Gastrocnemius medialis (tissue), 4 donors: ENCODE results near the gene SMYD3. TPM values are rescaled to one million over a fixed set of nuclear protein-coding genes. Genes with fewer than 3 reads are reported as not detected.

Source experiments
- ATAC-seq, 2 donors: fragments of 150-250 bp; one replicate each; pipeline ENCODE4 v1.9.1; 2016
- DNase-seq, 2 donors: peaks; one replicate each; pipeline ENCODE4 v3.0.0-alpha.2; 2019
- H3K27ac ChIP-seq, 4 donors: fragments of 200-600 bp; sonication (generic); 1 replicate in 1 of 4; 2 replicates in 3 of 4; pipeline ENCODE4 v1.5.1; 2016 to 2018; ENCODE audit warnings: mild to moderate bottlenecking in 2 of 4, moderate library complexity in 1 of 4
- H3K27me3 ChIP-seq, 3 donors: fragments of 200-600 bp; sonication (generic) in 2 of 3; 1 replicate in 1 of 3; 2 replicates in 2 of 3; pipeline versions ENCODE4 v1.5.1 to v1.6.0; 2016 to 2019; ENCODE audit warnings: mild to moderate bottlenecking in 1 of 3, moderate library complexity in 1 of 3
- H3K36me3 ChIP-seq, 2 donors: fragments of 200-600 bp; sonication (generic) in 1 of 2; one replicate each; pipeline ENCODE4 v1.5.1; 2017 to 2018
- H3K4me1 ChIP-seq, 2 donors: fragments of 200-600 bp; sonication (generic) in 1 of 2; one replicate each; pipeline ENCODE4 v1.5.1; 2016 to 2017; ENCODE audit warnings: mild to moderate bottlenecking in 2 of 2
- H3K4me3 ChIP-seq, 4 donors: fragments of 200-600 bp; sonication (generic) in 3 of 4; 1 replicate in 1 of 4; 2 replicates in 3 of 4; pipeline ENCODE4 v1.5.1; 2016 to 2019; ENCODE audit warnings: mild to moderate bottlenecking in 2 of 4
- H3K9me3 ChIP-seq, 3 donors: fragments of 200-600 bp; sonication (generic) in 2 of 3; 1 replicate in 1 of 3; 2 replicates in 2 of 3; pipeline ENCODE4 v1.5.1; 2016 to 2019
- POLR2A ChIP-seq, 2 donors: fragments of 450-650 bp; IDR thresholded peaks; one replicate each; pipeline ENCODE4 v1.6.1; 2017; ENCODE audit warnings: antibody characterized with exemption in 2 of 2, mild to moderate bottlenecking in 2 of 2, moderate library complexity in 2 of 2
- in situ Hi-C, 4 donors: fragments of 200-750 bp; cut with MboI; loops; one replicate each; pipeline versions ENCODE4 v1.15.0 to v1.8.0; 2017; ENCODE audit warnings: low sequenced_read_pairs in 4 of 4
- intact Hi-C: fragments of 100-400 bp; cut with DNase I; formaldehyde crosslinking; loops from one replicate; pipeline ENCODE4 v1.15.1; 2023; ENCODE audit warnings: low total_unique reads
- total RNA-seq, 4 donors: library from RNA; depleted of rRNA; stranded (reverse); fragments of >200 nt; gene quantifications; one replicate each; pipeline versions ENCODE4 v1.1.0 to v1.2.3, GENCODE V29; 2016
- TF ChIP-seq, protein P1 (sequence below), 5 experiments: fragments of 450-650 bp in 3 of 5; fragments of 200-600 bp in 2 of 5; sonication (generic) in 2 of 5; IDR thresholded peaks in 4 of 5; conservative IDR thresholded peaks in 1 of 5; 1 replicate in 4 of 5; 2 replicates in 1 of 5; pipeline ENCODE4 v1.5.1; 2016 to 2019; ENCODE audit warnings: antibody characterized with exemption in 5 of 5, mild to moderate bottlenecking in 3 of 5, moderate library complexity in 3 of 5

The SMYD3 gene
- total RNA-seq, 4 donors from 2014 or later: 4.4 to 10.3 (median 6.3) TPM

DNA sequence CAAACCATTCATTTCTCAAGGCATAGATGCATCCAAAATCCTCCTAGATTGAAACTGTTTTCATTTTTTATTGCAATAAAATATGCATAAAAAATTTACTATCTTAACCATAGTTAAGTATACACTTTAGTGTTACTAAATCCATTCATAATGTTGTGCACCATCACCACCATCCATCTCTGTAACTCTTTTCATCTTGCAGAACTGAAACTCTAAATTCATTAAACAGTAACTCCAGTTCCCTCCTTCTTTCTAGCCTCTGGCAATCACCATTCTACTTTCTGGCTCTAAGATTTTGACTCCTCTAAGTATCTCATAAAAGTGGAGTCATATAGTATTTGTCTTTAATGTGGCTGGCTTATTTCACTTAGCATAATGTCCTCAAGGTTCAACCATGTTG is 236.8 kb downstream of the SMYD3 start:
- Histone ChIP-seq H3K4me3 (no peak overlapping the region), H3K36me3 (no peaks in the 10 kb centered on the region), H3K27ac (no peak overlapping the region), H3K27me3 (no peaks in the 10 kb centered on the region), H3K4me1 (no peaks in the 10 kb centered on the region), H3K9me3 (no peaks in the 10 kb centered on the region)
- DNase-seq (no peak), ATAC-seq (no peak)
- no peak for TF ChIP-seq POLR2A (IDR thresholded peaks at IDR 0.05)
- TF ChIP-seq, protein P1, sequence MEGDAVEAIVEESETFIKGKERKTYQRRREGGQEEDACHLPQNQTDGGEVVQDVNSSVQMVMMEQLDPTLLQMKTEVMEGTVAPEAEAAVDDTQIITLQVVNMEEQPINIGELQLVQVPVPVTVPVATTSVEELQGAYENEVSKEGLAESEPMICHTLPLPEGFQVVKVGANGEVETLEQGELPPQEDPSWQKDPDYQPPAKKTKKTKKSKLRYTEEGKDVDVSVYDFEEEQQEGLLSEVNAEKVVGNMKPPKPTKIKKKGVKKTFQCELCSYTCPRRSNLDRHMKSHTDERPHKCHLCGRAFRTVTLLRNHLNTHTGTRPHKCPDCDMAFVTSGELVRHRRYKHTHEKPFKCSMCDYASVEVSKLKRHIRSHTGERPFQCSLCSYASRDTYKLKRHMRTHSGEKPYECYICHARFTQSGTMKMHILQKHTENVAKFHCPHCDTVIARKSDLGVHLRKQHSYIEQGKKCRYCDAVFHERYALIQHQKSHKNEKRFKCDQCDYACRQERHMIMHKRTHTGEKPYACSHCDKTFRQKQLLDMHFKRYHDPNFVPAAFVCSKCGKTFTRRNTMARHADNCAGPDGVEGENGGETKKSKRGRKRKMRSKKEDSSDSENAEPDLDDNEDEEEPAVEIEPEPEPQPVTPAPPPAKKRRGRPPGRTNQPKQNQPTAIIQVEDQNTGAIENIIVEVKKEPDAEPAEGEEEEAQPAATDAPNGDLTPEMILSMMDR (IDR thresholded peaks at IDR 0.05 in 4 of 5, conservative IDR thresholded peaks at IDR 0.05 in 1 of 5): no peak
- in situ Hi-C loops (no loop called here), intact Hi-C loops (no loop called here)

GRCh38 chr1:246269466-246269865 is 237.6 kb downstream of the SMYD3 start:
- DNase-seq: no peak
- H3K9me3 ChIP-seq: no peaks in the 10 kb centered on the region
- ATAC-seq: no peak
- intact Hi-C loops (no loop called here), in situ Hi-C loops (no loop called here)
- H3K4me3 ChIP-seq: no peak overlapping the region
- H3K36me3 ChIP-seq: no peaks in the 10 kb centered on the region
- TF ChIP-seq, protein P1 (IDR thresholded peaks at IDR 0.05 in 4 of 5, conservative IDR thresholded peaks at IDR 0.05 in 1 of 5): no peak
- TF ChIP-seq POLR2A (IDR thresholded peaks at IDR 0.05): no peak
- no peaks in the 10 kb centered on the region for H3K4me1 ChIP-seq
- no peaks in the 10 kb centered on the region for H3K27me3 ChIP-seq
- no peak overlapping the region for H3K27ac ChIP-seq

DNA sequence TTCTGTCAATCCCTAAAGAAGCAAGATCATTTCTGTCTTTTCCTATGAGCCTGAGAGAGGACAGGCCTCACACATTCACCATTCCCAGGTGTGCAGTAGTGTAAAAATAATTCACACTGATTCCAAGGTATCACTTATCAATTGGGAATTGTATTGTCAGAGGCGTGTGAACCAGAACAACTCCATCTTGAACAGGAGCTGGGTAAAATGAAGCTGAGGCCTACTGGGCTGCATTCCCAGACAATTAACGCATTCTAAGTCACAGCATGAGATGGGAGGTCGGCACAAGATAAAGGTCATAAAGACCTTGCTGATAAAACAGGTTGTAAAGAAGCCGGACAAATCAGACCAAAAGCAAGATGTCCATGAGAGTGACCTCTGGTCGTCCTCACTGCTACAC is 239.2 kb downstream of the SMYD3 start:
- Histone ChIP-seq H3K4me1 (no peaks in the 10 kb centered on the region), H3K9me3 (no peaks in the 10 kb centered on the region), H3K4me3 (no peak overlapping the region), H3K27me3 (no peaks in the 10 kb centered on the region), H3K36me3 (no peaks in the 10 kb centered on the region), H3K27ac (no peak overlapping the region)
- no peak for DNase-seq
- ATAC-seq: no peak
- in situ Hi-C loops: no loop called here
- no peak for TF ChIP-seq POLR2A (IDR thresholded peaks at IDR 0.05)
- TF ChIP-seq, protein P1 (IDR thresholded peaks at IDR 0.05 in 4 of 5, conservative IDR thresholded peaks at IDR 0.05 in 1 of 5): no peak
- intact Hi-C loops: no loop called here

DNA sequence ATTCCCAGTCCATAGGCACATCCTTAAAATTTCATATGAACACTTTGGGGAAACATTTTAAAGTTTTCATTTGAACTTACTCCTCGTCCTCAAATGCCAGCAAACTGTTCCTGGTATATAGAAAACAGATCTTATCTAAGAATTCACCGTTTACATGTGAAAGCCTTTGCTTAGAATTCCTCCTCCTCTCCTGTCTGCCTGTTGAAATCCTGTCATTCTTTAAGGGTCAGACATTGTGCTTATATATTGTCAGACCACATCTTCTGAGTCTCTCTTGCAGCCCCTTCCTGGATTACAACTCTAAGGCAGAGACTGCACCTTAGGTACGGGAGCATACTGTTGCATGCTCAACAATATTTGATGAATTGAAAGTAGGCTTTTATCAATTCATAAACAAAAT is 239.7 kb downstream of the SMYD3 start:
- in situ Hi-C loops (no loop called here), intact Hi-C loops (no loop called here)
- DNase-seq (no peak), ATAC-seq (no peak)
- no peak overlapping the region for H3K4me3 ChIP-seq
- H3K9me3 ChIP-seq: no peaks in the 10 kb centered on the region
- H3K4me1 ChIP-seq: no peaks in the 10 kb centered on the region
- TF ChIP-seq, protein P1 (IDR thresholded peaks at IDR 0.05 in 4 of 5, conservative IDR thresholded peaks at IDR 0.05 in 1 of 5): no peak
- no peak for TF ChIP-seq POLR2A (IDR thresholded peaks at IDR 0.05)
- no peaks in the 10 kb centered on the region for H3K36me3 ChIP-seq
- H3K27me3 ChIP-seq: no peaks in the 10 kb centered on the region
- no peak overlapping the region for H3K27ac ChIP-seq

GRCh38 chr1:246265481-246265880 is 241.6 kb downstream of the SMYD3 start:
- Histone ChIP-seq H3K36me3 (no peaks in the 10 kb centered on the region), H3K4me1 (no peaks in the 10 kb centered on the region), H3K27me3 (no peaks in the 10 kb centered on the region), H3K4me3 (no peak overlapping the region), H3K27ac (no peak overlapping the region), H3K9me3 (no peaks in the 10 kb centered on the region)
- intact Hi-C loops: no loop called here
- in situ Hi-C loops: no loop called here
- TF ChIP-seq POLR2A (IDR thresholded peaks at IDR 0.05): no peak
- TF ChIP-seq, protein P1 (IDR thresholded peaks at IDR 0.05 in 4 of 5, conservative IDR thresholded peaks at IDR 0.05 in 1 of 5): no peak
- no peak for ATAC-seq
- DNase-seq: no peak
